Lung (tissue), 12 donors: ENCODE data around the gene NRP2. TPM values are rescaled to one million over a fixed set of nuclear protein-coding genes. Genes with fewer than 3 reads are reported as not detected.

Experiments used
- ATAC-seq: fragments of 200-7000 bp; cut with Tn5 transposase; one replicate; pipeline ENCODE4 v1.9.1; 2020; ENCODE audit warnings: moderate number of reproducible peaks; ENCODE audit not compliant: insufficient read depth, low FRiP score
- DNase-seq, 3 donors: peaks; one replicate each; pipeline ENCODE4 v3.0.0-alpha.2; 2013 to 2017
- H3K27ac ChIP-seq, 2 donors: one replicate each; pipeline ENCODE4 v1.5.1; 2013; ENCODE audit warnings: mild to moderate bottlenecking in 2 of 2, moderate library complexity in 2 of 2, control low read depth in 1 of 2, inconsistent platforms in 1 of 2, low read depth in 1 of 2, low read length in 1 of 2
- H3K27me3 ChIP-seq, 3 donors: one replicate each; pipeline ENCODE4 v1.5.1; 2013; ENCODE audit warnings: low read length in 2 of 3; ENCODE audit not compliant: control insufficient read depth in 3 of 3, insufficient read depth in 3 of 3
- H3K36me3 ChIP-seq, 4 donors: one replicate each; pipeline ENCODE4 v1.5.1; 2013; ENCODE audit warnings: low read length in 4 of 4, mild to moderate bottlenecking in 1 of 4, moderate library complexity in 1 of 4; ENCODE audit not compliant: control insufficient read depth in 4 of 4, insufficient read depth in 4 of 4
- H3K4me1 ChIP-seq, 5 donors: one replicate each; pipeline ENCODE4 v1.5.1; 2013; ENCODE audit warnings: low read length in 5 of 5, mild to moderate bottlenecking in 2 of 5, moderate library complexity in 1 of 5; ENCODE audit not compliant: control insufficient read depth in 5 of 5, insufficient read depth in 5 of 5
- H3K4me3 ChIP-seq: one replicate; pipeline ENCODE4 v1.5.1; 2013; ENCODE audit warnings: mild to moderate bottlenecking, control low read depth, moderate library complexity
- H3K9ac ChIP-seq, 2 donors: one replicate each; pipeline ENCODE4 v1.5.1; 2013; ENCODE audit warnings: low read length in 2 of 2, control low read depth in 1 of 2; ENCODE audit not compliant: insufficient read depth in 1 of 2
- H3K9me3 ChIP-seq, 4 donors: one replicate each; pipeline ENCODE4 v1.5.1; 2013; ENCODE audit warnings: low read length in 3 of 4, mild to moderate bottlenecking in 1 of 4, moderate library complexity in 1 of 4; ENCODE audit not compliant: control insufficient read depth in 4 of 4, insufficient read depth in 3 of 4
- CTCF ChIP-seq: IDR thresholded peaks from 2 replicates; pipeline ENCODE4 v1.5.1; 2012; ENCODE audit warnings: mild to moderate bottlenecking; ENCODE audit errors: control extremely low read depth, extremely low read depth
- WGBS, 2 donors: extraction: QIAGEN DNeasy Blood & Tissue Kit; methylation state at CpG; one replicate each; pipeline ENCODE4 v1.1.7; 2013; 5-methylcytosine and 5-hydroxymethylcytosine counted together
- polyA plus RNA-seq, 2 donors: library from polyadenylated mRNA; stranded (reverse); fragments of 200-250 nt; gene quantifications; one replicate each; pipeline ENCODE4 v1.2.1, GENCODE V29; 2013
- total RNA-seq, 2 donors: library from RNA; depleted of rRNA in 1 of 2; stranded (reverse); fragments of >200 nt in 1 of 2; gene quantifications; one replicate each; pipeline ENCODE4 v1.2.1, GENCODE V29; 2014 to 2021
- donor health status: control.
- donor health status: control.
- donor health status: Bipolar disorder and iron deficiency.
- donor health status: healthy.
- donor health status: DM: yes; HTN: yes; CAD: no.

The NRP2 gene
- total and polyA plus RNA-seq, 4 donors, result 20.4 to 125 (median 63.2) TPM

GRCh38 chr2:205741256-205741978 lies 59.1 kb downstream of the NRP2 start:
- no peak overlapping the region for H3K27ac ChIP-seq
- H3K9ac ChIP-seq, result no peak overlapping the region
- no peak for TF ChIP-seq CTCF
- no peaks in the 10 kb centered on the region for H3K27me3 ChIP-seq
- ATAC-seq, result no peak
- no peaks in the 10 kb centered on the region for H3K9me3 ChIP-seq
- H3K4me1 ChIP-seq, result peaks cover 0 to 21% (median 6%) of the 10 kb centered on the region in 5 donors
- no peak overlapping the region for H3K4me3 ChIP-seq
- 74 to 78% methylated on average over 4 of the region's 4 CpGs for WGBS, 2 donors
- peaks cover 2 to 47% (median 33%) of the 10 kb centered on the region in 4 donors for H3K36me3 ChIP-seq
- DNase-seq, result no peak

- Histone ChIP-seq H3K27me3 (no peaks in the 10 kb centered on the region), H3K27ac (no peak overlapping the region), H3K4me3 (no peak overlapping the region), H3K9me3 (no peaks in the 10 kb centered on the region), H3K9ac (no peak overlapping the region), H3K4me1 (peaks cover 0 to 13% (median 3%) of the 10 kb centered on the region in 5 donors), H3K36me3 (peaks cover 2 to 46% (median 36%) of the 10 kb centered on the region in 4 donors)
- DNase-seq (no peak), ATAC-seq (no peak)
- TF ChIP-seq CTCF, result no peak
- WGBS, 2 donors, result 98% methylated on average over 11 of the region's 11 CpGs
Observed at GRCh38 chr2:205743137-205743536, 60.8 kb downstream of the NRP2 start.

GRCh38 chr2:205744074-205744591 lies 61.8 kb downstream of the NRP2 start:
- Histone ChIP-seq H3K9ac (no peak overlapping the region), H3K27ac (no peak overlapping the region), H3K36me3 (peaks cover 2 to 44% (median 36%) of the 10 kb centered on the region in 4 donors), H3K4me3 (no peak overlapping the region), H3K27me3 (no peaks in the 10 kb centered on the region), H3K4me1 (peaks cover 0 to 3% (median 0%) of the 10 kb centered on the region in 5 donors), H3K9me3 (no peaks in the 10 kb centered on the region)
- TF ChIP-seq CTCF, result no peak
- DNase-seq (no peak), ATAC-seq (no peak)
- WGBS, 2 donors, result 80 to 82% methylated on average over 7 of the region's 7 CpGs
